GM12891 (cell line): Measurements from ENCODE around the gene GFOD1.

Source experiments
- POLR2A ChIP-seq: IDR thresholded peaks from 2 replicates; pipeline ENCODE4 v1.6.1; 2011; ENCODE audit warnings: low read depth, low read length, control low read depth
- POLR2AphosphoS5 ChIP-seq: IDR thresholded peaks from 2 replicates; pipeline ENCODE4 v1.6.1; 2011; ENCODE audit warnings: low read depth, low read length, control low read depth

DNA sequence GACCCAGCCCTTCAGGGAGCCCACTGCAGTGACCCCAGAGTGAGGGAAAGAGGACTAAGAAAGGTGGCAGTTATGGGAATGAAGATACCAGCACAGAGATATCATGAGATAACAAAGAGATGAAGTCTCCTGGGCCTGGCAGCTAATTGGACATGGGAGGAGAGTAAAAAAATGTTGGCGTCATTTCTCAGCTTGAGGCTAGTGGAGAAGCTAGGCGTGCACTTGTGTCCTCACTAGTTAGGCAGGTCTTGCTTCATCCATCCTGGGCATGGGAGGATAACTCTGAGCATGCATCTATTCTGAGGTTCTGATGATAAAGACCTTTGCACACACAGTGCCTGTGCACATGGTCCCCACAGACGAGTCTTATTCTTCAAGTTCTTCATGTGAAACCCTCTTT, 4.1 kb upstream of the GFOD1 start:
- no peak for TF ChIP-seq POLR2AphosphoS5
- TF ChIP-seq POLR2A, result no peak
